22Rv1 (cell line): ENCODE data around the gene PRPF8.

Experiments used
- ZFX ChIP-seq: fragments of 450-650 bp; IDR thresholded peaks from 2 replicates; pipeline ENCODE4 v1.6.1; 2017; ENCODE audit warnings: antibody characterized with exemption, borderline replicate concordance
- TF ChIP-seq, protein P1 (sequence below): fragments of 450-650 bp; IDR thresholded peaks from 2 replicates; pipeline ENCODE4 v1.5.1; 2017; ENCODE audit warnings: mild to moderate bottlenecking

DNA sequence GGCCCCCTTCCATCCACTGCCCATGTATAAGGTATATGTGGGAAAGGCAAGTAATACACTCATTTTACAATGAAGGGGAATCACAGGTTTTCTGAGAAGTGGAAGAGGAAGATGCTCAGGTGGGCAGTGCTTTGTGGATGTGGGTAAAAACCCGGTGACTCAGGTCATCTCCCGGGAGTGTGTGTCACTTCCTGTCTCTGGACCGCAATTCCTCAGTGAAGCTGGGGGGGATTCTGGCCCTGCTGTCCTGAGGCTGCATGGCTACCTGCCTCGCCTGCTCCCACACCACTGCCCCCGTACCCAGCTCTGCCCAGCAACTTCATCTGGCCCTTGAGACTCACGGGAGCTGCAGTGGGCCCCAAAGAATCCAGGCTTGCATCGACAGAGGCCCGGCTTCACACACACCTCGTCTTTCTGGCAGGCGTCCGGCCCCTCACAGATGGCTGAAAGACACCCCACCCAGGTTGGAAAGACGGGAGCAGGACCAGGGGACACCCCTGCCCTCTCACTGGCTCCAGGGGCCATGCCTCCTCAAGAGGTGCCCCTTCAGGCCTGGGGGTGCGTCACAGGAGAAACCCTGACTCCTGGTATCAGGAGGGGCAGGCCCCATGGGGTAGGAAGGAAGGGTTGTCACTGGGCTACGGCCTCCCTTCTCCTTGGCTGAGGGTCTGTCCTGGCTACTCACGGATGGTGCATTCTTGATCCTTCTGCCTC is 40.0 kb downstream of the PRPF8 start:
- TF ChIP-seq, protein P1, sequence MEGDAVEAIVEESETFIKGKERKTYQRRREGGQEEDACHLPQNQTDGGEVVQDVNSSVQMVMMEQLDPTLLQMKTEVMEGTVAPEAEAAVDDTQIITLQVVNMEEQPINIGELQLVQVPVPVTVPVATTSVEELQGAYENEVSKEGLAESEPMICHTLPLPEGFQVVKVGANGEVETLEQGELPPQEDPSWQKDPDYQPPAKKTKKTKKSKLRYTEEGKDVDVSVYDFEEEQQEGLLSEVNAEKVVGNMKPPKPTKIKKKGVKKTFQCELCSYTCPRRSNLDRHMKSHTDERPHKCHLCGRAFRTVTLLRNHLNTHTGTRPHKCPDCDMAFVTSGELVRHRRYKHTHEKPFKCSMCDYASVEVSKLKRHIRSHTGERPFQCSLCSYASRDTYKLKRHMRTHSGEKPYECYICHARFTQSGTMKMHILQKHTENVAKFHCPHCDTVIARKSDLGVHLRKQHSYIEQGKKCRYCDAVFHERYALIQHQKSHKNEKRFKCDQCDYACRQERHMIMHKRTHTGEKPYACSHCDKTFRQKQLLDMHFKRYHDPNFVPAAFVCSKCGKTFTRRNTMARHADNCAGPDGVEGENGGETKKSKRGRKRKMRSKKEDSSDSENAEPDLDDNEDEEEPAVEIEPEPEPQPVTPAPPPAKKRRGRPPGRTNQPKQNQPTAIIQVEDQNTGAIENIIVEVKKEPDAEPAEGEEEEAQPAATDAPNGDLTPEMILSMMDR = no peak
- no peak for TF ChIP-seq ZFX
